GM19328 (cell line): Measurements from ENCODE around the gene ITPRID2.
A peak's percentile ranks its signal among the peaks of the same experiment; 100 is the strongest.

Experiments used
- ATAC-seq: cut with Tn5 transposase; IDR thresholded peaks from one replicate; pipeline ENCODE4 v1.9.1; 2021; ENCODE audit warnings: mild to moderate bottlenecking, moderate library complexity; ENCODE audit not compliant: unreplicated experiment

The ITPRID2 gene

DNA sequence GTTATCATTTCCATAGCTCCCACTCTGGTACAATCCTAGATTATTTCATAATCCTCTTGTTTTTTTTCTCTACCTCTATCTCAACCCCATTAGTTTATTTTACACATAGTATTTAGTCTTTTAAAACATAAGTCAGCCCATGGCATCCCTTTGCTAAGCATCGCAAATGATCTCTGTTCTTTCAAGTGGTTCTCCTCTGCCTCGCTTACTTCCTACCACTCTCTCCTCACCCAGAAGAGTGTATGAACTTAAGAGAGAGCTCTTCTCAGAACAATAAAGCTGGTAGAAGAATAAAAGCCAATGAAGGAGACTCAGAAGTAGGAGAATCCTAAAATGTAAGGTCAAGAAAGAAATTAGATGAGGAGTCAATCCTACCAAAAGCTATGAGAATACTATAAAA is 12.2 kb upstream of the ITPRID2 start:
- no peak for ATAC-seq

DNA sequence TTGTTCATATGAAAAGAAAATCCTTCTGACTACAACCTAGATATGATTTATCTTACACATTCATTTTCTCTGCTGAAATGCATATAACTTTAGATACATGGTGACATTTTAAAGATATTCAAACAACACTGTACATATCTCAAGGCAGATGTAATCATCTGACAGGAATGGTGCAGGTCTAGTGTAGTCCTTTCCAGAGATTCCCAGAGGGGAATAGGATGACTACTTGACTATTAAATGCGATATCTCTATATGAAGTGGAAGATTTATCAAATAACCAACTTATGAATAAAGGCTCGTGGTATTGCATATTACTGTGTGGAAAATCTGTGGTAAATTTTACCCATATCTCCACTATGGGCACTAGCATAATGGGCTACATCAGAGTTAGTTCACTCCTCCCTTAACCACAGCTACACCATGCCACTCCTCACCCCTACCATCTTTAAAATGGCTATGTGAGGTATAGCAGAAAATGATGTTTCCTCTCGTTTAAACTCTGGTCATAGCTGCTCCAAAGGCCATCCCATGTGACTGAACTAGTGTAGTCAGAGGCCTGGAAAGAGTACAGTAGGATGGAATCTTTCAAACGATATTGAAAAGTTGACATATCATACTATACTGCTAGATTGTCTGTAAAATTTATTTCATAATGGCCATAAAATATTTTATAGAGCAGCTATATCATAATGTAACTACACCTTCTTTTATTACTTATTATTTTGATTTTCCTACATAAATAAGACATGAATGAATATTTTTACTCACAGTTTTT is 9.1 kb upstream of the ITPRID2 start:
- ATAC-seq, result no peak

DNA sequence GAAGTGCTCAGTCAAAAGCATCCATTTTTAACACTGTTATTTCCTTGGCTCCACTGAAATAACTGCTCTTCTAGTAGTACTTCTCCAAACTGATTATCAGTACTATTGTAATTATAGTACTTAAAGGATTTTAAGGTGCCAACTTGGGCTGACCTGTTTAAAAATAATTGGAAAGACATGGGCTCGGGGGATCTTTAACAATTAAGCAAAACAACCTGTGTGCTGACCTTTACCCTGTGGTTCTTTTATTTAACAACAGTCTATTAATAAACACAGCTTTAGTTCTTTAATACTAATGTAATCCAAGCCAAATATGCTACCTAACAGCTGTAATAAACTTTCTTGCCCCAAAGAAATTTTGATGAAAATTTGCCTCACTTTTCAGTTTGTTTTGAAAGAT is 6.9 kb upstream of the ITPRID2 start:
- ATAC-seq, result no peak

DNA sequence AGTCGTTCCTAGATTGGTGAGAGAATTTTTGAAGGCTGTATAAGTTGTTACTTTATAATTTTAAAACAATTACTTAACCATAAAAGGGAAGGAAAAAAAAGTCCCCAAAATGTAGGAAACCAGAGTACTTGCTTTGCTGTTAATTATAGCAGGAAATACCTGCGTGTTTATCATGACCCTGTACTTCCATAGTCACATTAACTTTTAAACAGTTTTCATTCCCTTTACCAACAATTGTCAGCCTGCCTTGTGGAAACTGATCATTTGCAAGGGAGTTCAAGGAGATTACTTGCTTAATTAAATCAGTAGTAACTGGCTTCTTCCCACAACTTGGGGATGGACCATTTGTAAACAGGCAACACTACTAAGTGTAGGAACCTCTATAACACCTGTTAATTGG is 6.4 kb upstream of the ITPRID2 start:
- no peak for ATAC-seq

DNA sequence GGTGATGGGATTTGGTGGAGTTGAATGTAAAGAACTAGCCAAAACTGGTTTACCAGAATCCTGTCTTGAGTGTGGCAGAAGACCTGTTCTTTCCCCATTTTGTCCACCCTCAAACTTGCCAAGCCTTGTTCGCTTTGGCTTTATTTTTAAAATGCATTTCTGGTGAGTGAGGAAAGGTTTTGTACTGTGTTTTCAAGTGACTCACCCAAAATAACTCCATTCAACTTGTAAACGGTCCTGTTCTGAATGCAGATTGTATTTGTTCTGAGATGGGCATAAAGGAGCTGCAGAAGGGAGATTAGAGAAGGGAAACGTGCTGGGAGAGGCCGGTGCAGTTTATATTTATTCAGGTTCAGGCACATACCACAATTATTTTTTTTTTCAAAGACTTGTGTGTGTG is 5.3 kb upstream of the ITPRID2 start:
- ATAC-seq, result no peak

DNA sequence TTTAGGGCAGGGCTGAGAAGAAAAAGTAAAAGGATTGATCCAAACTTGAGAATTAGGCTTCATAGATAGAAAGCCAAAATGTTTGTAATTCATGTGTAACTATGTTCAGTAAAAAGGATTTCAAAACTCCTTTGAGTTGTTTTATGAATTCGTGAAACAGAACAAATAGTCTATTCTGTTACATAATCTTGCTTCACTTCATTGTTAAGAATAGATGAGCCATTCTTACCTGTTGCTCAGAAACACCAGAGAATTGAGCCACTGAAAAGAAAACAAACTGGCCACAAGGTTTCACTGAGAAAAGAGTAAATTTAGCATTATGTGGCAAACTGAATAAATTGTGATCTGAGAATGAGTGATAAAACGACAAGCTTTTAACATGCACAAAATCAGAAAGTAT is 4.5 kb upstream of the ITPRID2 start:
- ATAC-seq, result no peak

DNA sequence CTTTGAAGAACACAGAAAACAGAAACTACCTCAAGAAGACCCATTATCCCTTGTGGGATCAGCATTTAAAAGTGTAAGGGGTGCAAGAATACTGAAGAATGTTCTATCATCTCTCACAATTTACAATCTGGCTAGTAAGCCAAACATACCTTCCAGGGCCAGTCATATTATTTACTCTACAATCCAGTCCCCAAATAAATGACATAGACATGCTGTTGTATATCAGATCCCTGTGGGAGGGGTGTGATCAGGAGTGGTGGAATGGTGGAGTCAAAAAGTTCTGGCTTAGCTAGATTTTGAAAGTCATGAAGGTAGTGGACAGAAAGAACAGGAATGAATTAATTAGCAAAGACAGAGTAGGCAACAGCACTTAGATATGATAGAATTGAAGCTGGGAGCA is 1.8 kb upstream of the ITPRID2 start:
- no peak for ATAC-seq

DNA sequence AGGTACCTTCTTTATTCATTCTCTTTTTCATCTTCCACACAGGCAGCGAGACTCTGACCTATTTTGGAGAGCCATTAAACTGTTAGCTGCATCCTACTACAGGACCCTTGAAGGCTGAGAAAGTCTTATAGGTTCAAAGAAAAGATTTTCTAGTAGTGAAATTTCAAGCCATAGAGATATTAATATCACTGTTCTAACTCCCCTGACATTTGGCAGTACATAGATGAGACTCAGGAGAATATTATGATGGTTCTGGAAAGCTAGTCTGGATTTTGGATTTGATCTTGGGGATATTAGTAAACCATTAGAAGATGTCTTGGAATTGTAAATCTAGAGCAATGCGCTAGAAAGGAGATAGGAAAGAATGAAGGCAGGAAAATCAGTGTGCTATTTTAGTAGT is 1.3 kb upstream of the ITPRID2 start:
- no peak for ATAC-seq

DNA sequence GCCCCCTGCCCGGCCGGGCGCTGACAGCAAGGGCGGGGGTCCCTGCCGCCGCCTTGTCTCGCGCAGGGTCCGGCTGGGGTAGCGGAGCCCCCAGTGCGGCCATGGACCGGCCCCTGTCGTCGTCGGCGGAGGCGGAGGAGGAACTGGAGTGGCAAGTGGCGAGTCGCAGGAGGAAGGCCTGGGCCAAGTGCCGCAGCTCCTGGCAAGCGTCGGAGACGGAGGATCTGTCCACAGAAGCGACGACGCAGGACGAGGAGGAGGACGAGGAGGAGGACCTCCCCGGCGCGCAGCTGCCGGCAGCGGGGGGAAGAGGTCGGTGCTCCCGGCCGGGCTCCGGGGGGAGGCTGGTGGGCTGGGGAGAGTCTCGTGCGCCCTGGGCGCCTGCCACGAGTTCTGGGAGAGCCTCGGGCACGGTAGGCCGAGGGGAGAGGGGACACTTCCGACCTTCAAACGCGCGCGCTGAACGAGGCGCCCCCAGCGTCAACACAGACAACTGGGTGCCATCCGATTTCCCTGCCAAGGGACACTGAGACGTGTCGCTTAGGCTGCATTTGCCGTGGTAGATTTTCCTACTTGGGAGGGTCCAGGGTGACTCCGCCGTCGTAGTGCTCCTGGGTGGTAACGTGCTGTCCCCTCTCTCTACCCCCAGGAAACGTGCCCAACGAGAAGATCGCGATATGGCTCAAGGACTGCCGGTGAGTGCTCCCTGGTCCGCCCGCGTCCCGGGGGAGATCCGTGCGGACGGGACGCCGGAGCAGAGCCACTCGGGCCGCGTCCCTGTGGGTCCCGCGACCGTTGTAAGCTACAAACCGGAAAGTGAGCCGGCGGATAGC is 652 bp downstream of the ITPRID2 start:
- peak; percentile 45 for ATAC-seq

DNA sequence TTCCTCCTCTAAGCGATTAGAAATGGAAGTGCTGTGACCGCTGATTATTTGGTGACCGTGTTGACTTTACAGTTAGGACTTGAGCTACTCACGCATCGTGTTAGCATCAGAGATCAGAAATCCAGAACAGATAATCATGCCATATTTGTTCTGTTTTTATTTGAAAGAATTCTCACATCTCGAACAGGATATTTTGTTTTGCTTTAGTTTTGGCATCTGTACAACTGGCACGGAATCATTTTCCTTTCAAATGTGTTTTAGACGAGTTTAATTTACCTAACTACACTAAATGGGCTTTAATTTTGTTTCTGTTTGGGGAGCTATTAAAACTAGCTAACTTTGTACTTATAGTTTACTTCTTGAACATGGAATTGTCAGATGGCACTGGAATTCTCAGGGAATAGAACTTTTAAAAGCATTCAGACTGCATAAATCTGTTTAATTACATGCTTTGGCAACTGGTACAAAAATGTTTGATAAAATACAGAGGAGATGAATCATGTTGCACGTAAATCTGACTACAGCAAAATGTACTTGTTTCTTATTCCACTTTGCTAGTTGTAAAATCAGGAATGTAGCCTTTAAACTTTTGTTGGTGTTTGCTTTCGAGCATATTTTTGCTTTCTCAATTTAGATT is 1.4 kb downstream of the ITPRID2 start:
- ATAC-seq, result no peak

DNA sequence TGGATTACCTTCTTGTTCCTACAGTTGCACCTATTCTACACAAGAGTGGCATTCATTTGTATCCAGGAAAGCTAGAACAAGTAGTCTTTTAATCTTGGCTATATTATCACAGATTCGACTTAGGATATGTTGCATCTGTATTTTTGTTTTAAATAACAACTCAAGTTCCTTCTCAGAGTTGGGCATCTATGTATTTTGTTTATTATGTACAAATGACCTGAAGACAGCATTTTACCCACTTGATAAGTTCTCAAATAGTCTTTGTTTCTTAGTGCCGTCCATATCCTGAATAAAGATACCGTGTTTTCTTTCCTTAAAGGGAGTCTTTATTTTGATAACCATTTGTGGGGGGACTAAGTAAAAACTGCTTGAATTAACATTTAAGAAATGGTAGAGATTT is 2.9 kb downstream of the ITPRID2 start:
- no peak for ATAC-seq

DNA sequence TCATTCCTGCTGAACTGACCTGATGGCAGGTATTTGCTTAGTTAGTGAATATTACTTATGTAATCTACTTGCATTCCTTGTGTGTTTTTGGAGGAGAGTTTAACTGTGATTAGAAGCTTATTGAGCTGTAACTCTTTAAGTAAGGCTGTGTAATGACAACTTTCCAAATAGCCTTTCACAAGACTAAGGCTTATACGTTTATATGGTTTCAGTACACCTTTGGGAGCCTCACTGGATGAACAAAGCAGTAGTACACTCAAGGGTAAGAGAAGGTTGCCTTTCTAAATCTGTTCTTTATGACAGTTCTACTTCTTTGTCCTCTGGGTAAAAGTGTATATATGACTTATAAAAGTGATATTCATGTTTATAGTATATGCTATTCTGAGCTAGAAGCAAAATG is 4.3 kb downstream of the ITPRID2 start:
- no peak for ATAC-seq

DNA sequence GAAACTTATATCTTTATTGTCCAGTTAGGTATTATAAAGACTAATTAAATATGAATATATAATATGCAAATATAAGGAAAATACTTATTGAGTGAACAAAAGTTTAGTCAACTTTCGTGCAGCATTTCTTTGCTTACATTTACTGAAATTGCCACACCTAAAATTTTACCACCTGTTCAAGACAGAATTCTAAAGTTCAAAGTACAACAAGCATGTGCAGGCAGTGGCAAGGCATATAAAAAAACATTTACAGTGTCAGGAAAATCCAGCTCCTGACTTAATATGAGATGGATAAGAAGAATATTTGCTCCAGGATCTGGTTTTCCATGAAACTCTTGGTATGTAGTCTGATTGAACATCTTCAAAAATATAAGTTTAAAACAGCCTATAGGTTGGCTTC is 4.8 kb downstream of the ITPRID2 start:
- no peak for ATAC-seq

DNA sequence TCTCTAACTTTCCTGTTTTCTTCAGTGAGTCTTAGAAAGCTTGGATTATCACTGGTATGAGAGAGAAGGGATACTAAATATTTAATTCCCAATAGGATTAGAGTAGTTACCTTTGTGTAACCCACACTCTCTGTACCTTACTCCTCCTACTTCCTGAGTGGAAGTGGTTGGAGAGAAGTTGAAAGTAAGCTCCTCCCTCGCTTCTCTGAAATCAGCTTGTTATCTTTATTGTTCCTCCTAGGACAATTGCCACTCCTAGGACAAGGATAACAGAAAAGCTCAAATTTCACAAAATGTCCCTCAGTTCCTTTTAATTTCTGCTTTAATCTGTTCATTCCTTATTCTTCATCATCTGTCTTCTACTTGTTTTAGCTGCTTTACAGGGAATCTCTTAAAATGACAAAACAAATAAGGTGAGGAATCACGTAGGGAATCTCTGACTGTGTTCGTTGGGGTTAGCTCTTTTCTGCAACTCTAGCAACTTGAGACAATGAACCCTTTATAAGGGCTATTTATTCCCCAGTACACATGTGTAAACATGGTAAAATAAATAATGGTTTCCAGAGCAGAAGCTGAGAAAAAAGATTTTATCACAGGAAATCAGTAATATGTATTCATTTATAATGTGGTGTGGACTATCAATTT is 8.6 kb downstream of the ITPRID2 start:
- ATAC-seq, result no peak

DNA sequence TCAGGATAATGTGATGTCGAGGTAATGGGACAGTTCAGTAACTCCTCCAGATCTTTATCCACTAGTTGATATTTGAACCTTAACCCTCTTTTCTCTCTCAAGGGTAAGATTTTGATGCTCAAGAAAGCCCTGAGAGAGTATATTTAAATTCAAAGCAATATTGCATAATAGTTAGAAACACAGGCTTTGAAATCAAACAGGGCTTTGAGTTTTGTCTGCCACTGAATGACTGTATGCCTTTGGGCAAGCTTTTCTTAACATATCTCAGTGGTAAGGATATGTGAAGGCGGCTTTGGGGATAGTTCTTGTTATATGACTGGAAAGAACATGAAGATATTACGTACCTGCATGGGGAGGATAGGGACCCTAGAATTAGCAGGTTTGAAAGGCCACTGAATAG is 11.1 kb downstream of the ITPRID2 start:
- no peak for ATAC-seq

DNA sequence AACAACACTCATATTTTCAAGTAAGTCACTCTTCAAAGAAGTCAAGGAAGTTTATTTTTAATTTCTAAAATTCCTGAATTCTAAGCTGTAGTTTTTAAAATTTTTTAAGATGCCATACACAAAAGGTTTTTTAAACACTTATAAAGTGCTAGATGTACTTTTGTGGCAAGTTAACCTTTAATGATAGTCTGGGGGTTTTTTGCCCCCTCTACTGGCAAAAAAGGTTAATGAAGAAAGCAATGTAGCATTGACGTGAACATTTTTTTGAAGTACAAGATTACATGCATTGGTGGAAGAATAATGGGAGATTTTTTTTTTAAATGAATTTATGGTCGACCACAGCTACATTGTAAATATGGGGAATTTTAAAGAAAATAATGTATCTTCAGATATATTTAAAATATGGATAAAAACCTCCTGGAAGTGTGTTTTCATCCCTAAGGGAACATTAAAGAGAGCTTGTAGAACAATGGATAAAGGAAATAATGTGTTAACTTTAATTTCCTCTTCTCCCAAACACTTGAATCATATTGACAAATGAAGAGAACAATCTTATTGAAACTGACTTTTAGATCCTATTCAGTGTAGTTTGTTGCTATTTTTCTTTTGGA is 12.6 kb downstream of the ITPRID2 start:
- ATAC-seq, result no peak

DNA sequence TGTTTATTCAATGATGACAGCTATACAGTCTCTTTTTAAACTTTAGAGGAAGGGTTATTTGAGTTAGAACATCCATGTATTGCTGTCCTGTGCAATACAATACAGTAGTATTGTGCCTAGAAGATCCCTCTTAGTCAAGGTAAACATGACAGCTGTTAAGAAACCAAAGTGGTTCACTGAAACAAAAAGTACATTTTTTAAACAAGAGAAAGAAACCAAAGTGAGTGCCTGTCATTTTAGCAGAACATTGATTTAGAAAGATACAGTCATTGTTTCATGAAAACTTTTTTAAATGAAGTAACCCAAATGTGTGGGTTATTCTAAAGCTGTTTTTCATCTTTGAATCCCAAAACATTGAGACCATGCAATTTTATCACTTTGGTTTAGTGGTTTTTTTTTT is 15.5 kb downstream of the ITPRID2 start:
- no peak for ATAC-seq

DNA sequence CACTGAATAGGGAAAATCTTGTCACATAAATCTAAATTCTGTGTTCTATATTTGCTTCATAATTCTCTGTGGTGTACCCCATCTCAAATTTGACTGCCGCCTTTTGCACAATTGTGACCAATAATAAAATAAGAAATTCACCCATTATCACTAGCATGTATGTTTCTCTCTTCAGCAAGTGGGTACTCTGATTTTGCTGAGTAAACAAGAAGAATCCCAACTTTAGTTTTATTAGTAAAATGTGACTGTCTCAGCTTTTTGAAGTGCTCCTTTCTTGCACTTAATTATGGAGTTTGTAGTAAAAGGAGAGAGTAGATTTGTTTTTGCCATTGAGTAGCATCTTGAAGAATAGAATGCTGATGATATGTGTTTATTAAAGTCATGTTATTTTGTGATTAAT is 16.1 kb downstream of the ITPRID2 start:
- ATAC-seq, result no peak

DNA sequence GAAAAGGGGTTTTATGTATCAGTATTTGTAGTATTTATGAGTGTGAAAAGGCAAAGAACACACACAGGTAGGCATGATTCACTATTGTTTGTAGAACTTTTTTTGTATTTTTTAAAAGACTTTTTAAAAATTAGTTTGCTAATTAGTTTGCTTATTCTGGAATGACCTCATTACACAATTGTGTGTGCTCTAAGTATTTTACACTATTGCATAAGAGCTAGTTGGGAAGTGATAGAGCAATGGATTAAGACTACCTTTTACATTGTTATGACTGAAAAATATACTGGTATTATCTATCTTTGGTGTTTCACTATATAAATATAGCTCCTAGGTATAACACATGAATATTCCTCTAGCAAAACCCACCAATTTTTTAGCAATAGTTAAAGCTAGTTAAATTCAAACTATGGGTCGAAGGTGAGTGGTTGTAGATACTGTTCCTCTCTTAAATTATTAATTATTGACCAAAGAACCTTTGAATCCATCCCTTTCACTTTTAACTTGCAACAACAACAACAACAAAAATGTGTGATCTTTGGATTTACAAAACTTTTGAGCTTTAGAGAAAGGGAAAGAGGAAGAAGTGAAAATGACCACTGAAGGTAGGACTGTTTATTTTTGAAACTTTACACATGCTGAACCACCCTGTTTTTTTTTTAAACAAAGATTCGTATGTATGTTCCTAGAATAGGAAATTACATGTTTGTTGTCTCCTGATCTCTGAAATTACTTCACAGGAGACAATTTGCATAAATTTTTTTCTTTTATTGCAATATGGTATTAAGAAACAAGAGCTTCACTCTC is 18.7 kb downstream of the ITPRID2 start:
- ATAC-seq, result no peak

DNA sequence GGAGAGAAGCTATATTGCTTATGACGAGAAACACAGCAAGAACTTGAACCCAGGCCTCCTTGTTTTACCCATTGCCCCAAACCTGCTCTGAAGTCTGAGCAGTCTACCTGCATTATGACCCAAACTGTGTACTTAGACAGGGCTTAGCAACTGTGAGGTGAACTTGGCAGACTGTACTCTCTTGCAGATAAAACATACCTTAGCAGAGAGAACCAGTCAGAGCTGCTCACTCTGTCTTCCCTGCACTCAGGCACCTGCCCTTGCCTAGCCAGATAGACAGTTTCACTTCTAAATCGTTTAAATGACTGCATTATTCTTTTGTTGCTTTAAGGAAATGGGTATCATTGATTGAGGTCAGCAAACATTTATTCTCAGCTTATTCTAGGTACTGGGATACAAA is 20.3 kb downstream of the ITPRID2 start:
- ATAC-seq, result no peak
